Mesendoderm (in vitro differentiated cells): ENCODE measurements around the gene ERICH6. TPM values are rescaled to one million over a fixed set of nuclear protein-coding genes. Genes with fewer than 3 reads are reported as not detected.

Source experiments
- DNase-seq: peaks from one replicate; pipeline ENCODE4 v3.0.0; 2013
- H2AK5ac ChIP-seq: 2 replicates; pipeline ENCODE4 v1.6.1; 2013; ENCODE audit warnings: low read length, inconsistent platforms
- H2BK120ac ChIP-seq: 2 replicates; pipeline ENCODE4 v1.6.1; 2013; ENCODE audit warnings: low read depth, mild to moderate bottlenecking, low read length, moderate library complexity, mixed read lengths
- H2BK15ac ChIP-seq: replicated peaks from 2 replicates; pipeline ENCODE4 v1.6.1; 2013; ENCODE audit warnings: low read depth, mild to moderate bottlenecking, moderate library complexity
- H2BK5ac ChIP-seq: 2 replicates; pipeline ENCODE4 v1.6.1; 2013; ENCODE audit warnings: low read length, inconsistent platforms
- H3K18ac ChIP-seq: 2 replicates; pipeline ENCODE4 v1.6.1; 2013; ENCODE audit warnings: mild to moderate bottlenecking, low read length, mixed read lengths
- H3K23ac ChIP-seq: one replicate; pipeline ENCODE4 v1.6.1; 2013; ENCODE audit warnings: low read length
- H3K27ac ChIP-seq: 2 replicates; pipeline ENCODE4 v1.5.1; 2013; ENCODE audit warnings: low read depth, mild to moderate bottlenecking, inconsistent platforms, low read length, moderate library complexity
- H3K27me3 ChIP-seq: 2 replicates; pipeline ENCODE4 v1.6.1; 2013; ENCODE audit warnings: low read length, control low read depth, mild to moderate bottlenecking, inconsistent platforms; ENCODE audit not compliant: insufficient read depth, poor library complexity
- H3K36me3 ChIP-seq: 2 replicates; pipeline ENCODE4 v1.6.1; 2013; ENCODE audit warnings: low read length, inconsistent platforms; ENCODE audit not compliant: control insufficient read depth, insufficient read depth
- H3K4ac ChIP-seq: one replicate; pipeline ENCODE4 v1.6.1; 2013; ENCODE audit warnings: low read depth, mild to moderate bottlenecking, low read length, moderate library complexity
- H3K4me1 ChIP-seq: 2 replicates; pipeline ENCODE4 v1.6.1; 2013; ENCODE audit warnings: low read depth, low read length, inconsistent platforms; ENCODE audit not compliant: control insufficient read depth
- H3K4me2 ChIP-seq: 2 replicates; pipeline ENCODE4 v1.6.1; 2013; ENCODE audit warnings: low read length
- H3K4me3 ChIP-seq: 2 replicates; pipeline ENCODE4 v1.5.1; 2013; ENCODE audit warnings: mild to moderate bottlenecking, low read length
- H3K56ac ChIP-seq: one replicate; pipeline ENCODE4 v1.6.1; 2013; ENCODE audit warnings: low read length
- H3K79me1 ChIP-seq: 2 replicates; pipeline ENCODE4 v1.6.1; 2013; ENCODE audit warnings: low read length, inconsistent platforms
- H3K79me2 ChIP-seq: 2 replicates; pipeline ENCODE4 v1.6.1; 2013; ENCODE audit warnings: mild to moderate bottlenecking, low read length; ENCODE audit not compliant: control insufficient read depth, insufficient read depth
- H3K9ac ChIP-seq: 2 replicates; pipeline ENCODE4 v1.6.1; 2013; ENCODE audit warnings: low read length, inconsistent platforms
- H4K5ac ChIP-seq: one replicate; pipeline ENCODE4 v1.6.1; 2013; ENCODE audit warnings: low read length
- H4K8ac ChIP-seq: one replicate; pipeline ENCODE4 v1.6.1; 2013; ENCODE audit warnings: low read depth, mild to moderate bottlenecking, control low read depth, low read length, moderate library complexity
- WGBS: extraction: QIAGEN DNeasy Blood & Tissue Kit; methylation state at CpG from one replicate; pipeline ENCODE4 v1.1.7; 2013; ENCODE audit warnings: low lambda C conversion rate, missing lambda C conversion rate; ENCODE audit not compliant: insufficient coverage; ENCODE audit errors: extremely low coverage; 5-methylcytosine and 5-hydroxymethylcytosine counted together
- polyA plus RNA-seq, 2 experiments: library from polyadenylated mRNA; stranded (reverse); fragments of 200-250 nt; gene quantifications; one replicate each; pipeline ENCODE4 v1.2.3, GENCODE V29; 2013

Gene ERICH6
- polyA plus RNA-seq (2013, experiment 1 of 2) = not detected
- not detected for polyA plus RNA-seq (2013, experiment 2 of 2)

- Histone ChIP-seq H3K4me3 (peak within 1 kb of the TSS; percentile 52), H3K79me2 (no peaks in the 10 kb centered on the region), H2BK120ac (no peak within 1 kb of the TSS), H2AK5ac (no peak within 1 kb of the TSS), H2BK5ac (no peak within 1 kb of the TSS), H3K23ac (no peak within 1 kb of the TSS), H4K5ac (no peak within 1 kb of the TSS), H3K4ac (no peak within 1 kb of the TSS), H3K4me1 (peaks cover 3% of the 10 kb centered on the region), H3K56ac (peak within 1 kb of the TSS; percentile 85), H3K18ac (no peak within 1 kb of the TSS), H3K27me3 (no peaks in the 10 kb centered on the region), H3K36me3 (no peaks in the 10 kb centered on the region), H3K27ac (no peak within 1 kb of the TSS), H3K79me1 (no peaks in the 10 kb centered on the region), H3K4me2 (peak within 1 kb of the TSS; percentile 61), H4K8ac (no peak within 1 kb of the TSS), H2BK15ac (no peak within 1 kb of the TSS), H3K9ac (peak within 1 kb of the TSS; percentile 74)
- no CpG with 5 or more reads among the region's 35 CpGs for WGBS
- DNase-seq = peak; percentile 97
These were observed at the start of gene ERICH6 for GRCh38 chr3:150703756-150704344. Gene ERICH6, minus strand, starts transcription at chr3:150703920. Its CDS starts 22 bp downstream, at chr3:150703898.

- WGBS = no CpG with 5 or more reads among the region's 2 CpGs
- Histone ChIP-seq H2BK120ac (no peak overlapping the region), H3K4me1 (no peaks in the 10 kb centered on the region), H3K23ac (no peak overlapping the region), H3K27ac (no peak overlapping the region), H3K36me3 (no peaks in the 10 kb centered on the region), H3K18ac (no peak overlapping the region), H2BK5ac (no peak overlapping the region), H3K4ac (no peak overlapping the region), H3K27me3 (no peaks in the 10 kb centered on the region), H3K56ac (no peak overlapping the region), H3K79me1 (peaks cover 13% of the 10 kb centered on the region), H4K8ac (no peak overlapping the region), H2AK5ac (no peak overlapping the region), H3K9ac (no peak overlapping the region), H3K4me2 (no peak overlapping the region), H3K79me2 (peaks cover 6% of the 10 kb centered on the region), H4K5ac (no peak overlapping the region), H3K4me3 (no peak overlapping the region), H2BK15ac (no peak overlapping the region)
- DNase-seq = no peak
These were observed 48.1 kb upstream of the ERICH6 start for GRCh38 chr3:150751781-150752263.

DNA sequence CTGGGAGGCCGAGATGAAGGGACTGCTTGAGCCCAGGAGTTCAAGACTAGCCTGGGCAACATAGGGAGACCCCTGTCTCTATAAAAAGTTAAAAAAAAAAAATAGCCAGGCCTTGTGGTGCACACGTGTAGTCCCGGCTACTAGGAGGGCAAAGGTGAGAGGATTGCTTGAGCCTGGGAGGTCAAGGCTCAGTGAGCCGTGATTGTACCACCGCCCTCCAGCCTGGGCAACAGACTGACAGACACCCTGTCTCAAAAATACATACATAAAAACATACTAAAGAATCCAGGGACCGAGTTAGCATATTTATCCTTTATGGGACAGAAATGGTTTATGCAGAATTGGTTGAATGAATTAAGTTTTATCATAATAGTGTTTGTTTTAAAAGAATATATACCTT is 45.5 kb upstream of the ERICH6 start:
- Histone ChIP-seq H3K18ac (no peak overlapping the region), H3K56ac (no peak overlapping the region), H3K4me2 (no peak overlapping the region), H3K23ac (no peak overlapping the region), H3K79me1 (peaks cover 18% of the 10 kb centered on the region), H3K79me2 (peaks cover 10% of the 10 kb centered on the region), H3K27me3 (no peaks in the 10 kb centered on the region), H3K4ac (no peak overlapping the region), H4K8ac (no peak overlapping the region), H2BK5ac (no peak overlapping the region), H2AK5ac (no peak overlapping the region), H3K4me3 (no peak overlapping the region), H3K27ac (no peak overlapping the region), H4K5ac (no peak overlapping the region), H2BK120ac (no peak overlapping the region), H3K9ac (no peak overlapping the region), H3K4me1 (no peaks in the 10 kb centered on the region), H3K36me3 (no peaks in the 10 kb centered on the region), H2BK15ac (no peak overlapping the region)
- WGBS = no CpG with 5 or more reads among the region's 6 CpGs
- no peak for DNase-seq

- Histone ChIP-seq H3K4me1 (no peaks in the 10 kb centered on the region), H3K4me2 (no peak overlapping the region), H4K5ac (no peak overlapping the region), H2BK5ac (no peak overlapping the region), H3K23ac (no peak overlapping the region), H3K18ac (no peak overlapping the region), H4K8ac (no peak overlapping the region), H3K4ac (no peak overlapping the region), H3K79me1 (peaks cover 18% of the 10 kb centered on the region), H2AK5ac (no peak overlapping the region), H2BK120ac (no peak overlapping the region), H3K27ac (no peak overlapping the region), H3K27me3 (no peaks in the 10 kb centered on the region), H3K56ac (no peak overlapping the region), H3K4me3 (no peak overlapping the region), H2BK15ac (no peak overlapping the region), H3K36me3 (no peaks in the 10 kb centered on the region), H3K79me2 (peaks cover 10% of the 10 kb centered on the region), H3K9ac (no peak overlapping the region)
- DNase-seq = no peak
- no CpG with 5 or more reads among the region's 1 CpG for WGBS
These were observed 44.9 kb upstream of the ERICH6 start for GRCh38 chr3:150748684-150749047.

GRCh38 chr3:150747886-150748683 is 44.4 kb upstream of the ERICH6 start:
- WGBS = no CpG with 5 or more reads among the region's 5 CpGs
- Histone ChIP-seq H3K27me3 (no peaks in the 10 kb centered on the region), H3K18ac (no peak overlapping the region), H3K79me2 (peaks cover 10% of the 10 kb centered on the region), H2BK15ac (no peak overlapping the region), H3K79me1 (peaks cover 17% of the 10 kb centered on the region), H3K56ac (no peak overlapping the region), H3K36me3 (no peaks in the 10 kb centered on the region), H3K4me1 (no peaks in the 10 kb centered on the region), H2AK5ac (no peak overlapping the region), H4K5ac (no peak overlapping the region), H3K4me2 (no peak overlapping the region), H3K4me3 (no peak overlapping the region), H2BK120ac (no peak overlapping the region), H3K27ac (no peak overlapping the region), H3K23ac (no peak overlapping the region), H2BK5ac (no peak overlapping the region), H3K4ac (no peak overlapping the region), H3K9ac (no peak overlapping the region), H4K8ac (no peak overlapping the region)
- no peak for DNase-seq
